HuH-7 (cell line): ENCODE measurements around the gene PLXNA2.

Source experiments
- DNase-seq: peaks from one replicate; pipeline ENCODE4 v3.0.0; 2011; ENCODE audit warnings: low spot score

The PLXNA2 gene

DNA sequence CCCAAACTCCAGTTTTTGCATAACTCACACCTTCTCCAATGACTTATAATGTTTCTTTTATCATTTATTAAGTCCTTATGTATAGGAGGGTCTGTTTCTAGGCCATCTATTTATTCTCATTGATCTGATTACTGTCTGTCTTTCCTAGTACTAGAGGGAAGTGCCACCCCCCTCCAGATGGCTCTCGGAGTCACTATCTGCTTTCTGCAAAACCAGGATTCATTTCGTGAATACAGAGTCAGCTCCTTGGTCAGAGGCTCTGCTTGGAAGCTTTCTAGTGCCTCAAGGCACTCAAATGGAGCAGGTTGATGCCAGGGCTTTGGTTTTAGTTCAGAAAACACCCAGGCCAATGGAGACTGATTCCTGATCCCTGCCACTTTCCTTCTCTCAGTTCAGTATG is 231.0 kb downstream of the PLXNA2 start:
- DNase-seq, result no peak

DNA sequence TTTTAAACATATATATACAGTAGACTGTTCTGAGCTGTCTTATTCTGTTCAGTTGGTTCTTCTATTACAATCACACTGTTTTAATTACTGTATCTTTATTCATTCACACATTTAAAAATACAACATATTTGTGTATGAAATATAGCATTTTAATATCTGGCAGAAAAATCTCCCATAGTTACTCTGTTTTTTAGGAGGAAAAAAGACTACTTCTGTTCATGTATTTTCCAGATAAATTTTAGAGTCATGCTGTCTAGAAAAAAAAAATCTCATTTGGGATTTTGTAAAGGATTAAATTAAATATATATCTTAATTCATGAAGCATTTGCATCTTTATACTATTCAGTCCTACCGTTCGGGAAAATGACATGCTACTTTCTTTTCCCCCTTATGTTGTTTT is 231.5 kb downstream of the PLXNA2 start:
- no peak for DNase-seq

DNA sequence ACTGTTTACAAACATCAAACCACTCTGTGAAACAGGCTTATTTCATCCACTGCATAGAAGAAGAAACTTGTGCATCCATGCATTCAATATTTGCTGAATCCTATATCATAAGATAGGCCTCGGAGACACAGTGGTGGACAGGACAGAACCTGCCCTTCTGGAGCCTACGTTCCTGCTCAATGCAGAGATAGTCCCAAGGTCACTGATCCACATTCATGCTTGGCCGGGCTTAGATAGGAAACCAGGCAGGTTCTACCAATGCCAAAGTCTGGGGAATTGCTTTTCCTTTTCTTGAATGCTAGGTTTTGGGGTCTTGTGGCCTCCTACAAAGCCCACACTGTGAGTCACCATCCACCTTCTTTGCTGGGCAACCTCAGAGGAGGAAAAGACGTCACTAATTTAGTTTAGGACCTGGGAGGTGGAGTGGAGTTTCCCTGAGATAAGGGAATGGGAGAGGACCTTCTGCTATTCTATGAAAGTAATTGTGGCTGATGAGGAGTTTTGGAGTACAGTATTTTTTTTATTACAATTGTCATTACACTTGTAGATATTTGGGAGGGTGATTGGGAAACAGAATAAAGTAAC is 233.6 kb downstream of the PLXNA2 start:
- no peak for DNase-seq

DNA sequence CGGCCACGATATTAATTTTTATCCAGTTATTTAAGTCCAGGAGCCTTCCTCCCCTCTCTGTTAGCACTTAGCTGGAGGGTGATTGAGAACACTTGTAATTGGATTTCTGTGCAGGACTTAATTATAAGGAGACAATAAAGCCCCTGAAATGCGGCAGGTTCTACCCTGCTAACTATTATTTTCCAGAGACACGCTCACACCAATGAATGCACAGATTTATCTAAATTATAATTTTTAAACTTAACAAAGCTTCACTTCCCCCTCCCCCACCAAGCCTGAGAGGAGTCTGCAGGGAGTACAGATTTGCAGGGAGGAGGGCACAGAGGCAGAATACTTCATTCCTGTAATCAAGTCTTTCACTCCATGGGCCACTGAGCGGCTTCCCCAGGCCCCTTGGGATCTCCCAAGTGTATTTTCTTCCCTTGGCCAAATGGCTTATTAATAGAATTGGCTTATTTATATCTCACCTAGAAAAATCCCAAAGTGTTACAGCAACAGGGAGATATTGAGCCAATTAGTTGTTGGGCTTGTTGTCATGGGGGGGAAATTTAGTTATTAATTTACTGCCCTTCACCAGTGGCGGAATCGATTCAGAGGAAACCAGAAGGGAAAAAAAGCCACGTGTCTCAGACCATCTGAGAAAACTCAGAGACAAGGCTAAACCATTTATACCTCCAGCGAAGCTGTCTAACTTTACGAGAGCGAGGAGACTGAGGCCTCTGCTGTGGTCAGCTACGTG is 234.3 kb downstream of the PLXNA2 start:
- DNase-seq, result no peak

DNA sequence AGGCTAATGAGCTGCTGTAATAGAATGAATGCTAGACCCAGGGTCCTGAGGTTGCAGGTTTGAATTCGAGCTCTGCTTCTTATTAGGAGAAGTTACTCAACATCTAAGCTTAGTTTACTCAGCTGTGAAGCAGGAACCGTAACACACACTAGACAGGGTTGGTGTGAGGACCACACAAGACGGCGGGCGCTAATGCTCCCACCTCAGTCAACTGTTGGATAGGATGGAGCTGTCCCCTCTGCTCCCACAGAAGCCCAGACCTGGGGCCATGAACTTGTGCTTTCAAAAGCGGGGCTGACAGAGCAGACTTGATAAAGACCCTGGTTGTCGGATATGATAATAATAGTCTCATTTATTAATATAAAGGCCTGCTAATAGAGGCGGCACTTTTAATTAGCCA is 234.9 kb downstream of the PLXNA2 start:
- no peak for DNase-seq

DNA sequence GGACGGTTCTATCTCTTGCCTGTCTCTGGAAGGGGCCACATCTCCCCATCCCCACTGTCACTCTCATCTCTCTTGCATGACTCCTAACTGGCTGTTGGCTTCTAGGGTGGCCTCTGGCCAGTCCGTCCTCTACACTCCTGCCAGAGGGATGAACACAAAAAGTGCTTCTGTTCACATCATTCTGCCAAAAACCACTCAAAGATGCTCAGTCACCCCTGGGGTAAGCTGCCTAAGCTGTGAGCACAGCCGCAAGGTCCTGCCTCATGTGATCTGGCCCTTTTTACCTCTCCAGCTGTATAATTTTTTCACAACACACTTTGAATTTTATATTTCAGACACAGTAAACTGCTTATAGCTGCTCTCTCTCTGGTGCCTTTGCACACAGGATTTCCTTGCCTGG is 235.7 kb downstream of the PLXNA2 start:
- DNase-seq, result no peak

DNA sequence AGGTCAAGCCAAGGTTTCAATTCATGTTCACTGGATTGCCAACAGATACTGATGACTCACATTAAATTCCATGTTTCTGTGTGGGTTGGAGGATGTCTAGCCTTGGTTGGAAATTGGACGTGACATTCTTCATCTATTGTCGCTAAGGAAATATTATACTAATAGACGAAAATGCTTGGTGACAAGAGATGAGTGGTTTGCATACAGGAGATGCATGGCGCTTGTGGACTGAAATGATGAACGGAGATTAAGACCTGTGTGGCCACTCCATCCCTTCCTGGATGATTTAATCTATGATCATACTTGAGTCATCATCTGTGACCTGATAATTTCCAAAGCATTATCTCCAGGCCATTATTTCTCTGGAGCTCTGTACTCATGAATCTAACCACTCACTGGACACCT is 236.2 kb downstream of the PLXNA2 start:
- DNase-seq, result no peak

DNA sequence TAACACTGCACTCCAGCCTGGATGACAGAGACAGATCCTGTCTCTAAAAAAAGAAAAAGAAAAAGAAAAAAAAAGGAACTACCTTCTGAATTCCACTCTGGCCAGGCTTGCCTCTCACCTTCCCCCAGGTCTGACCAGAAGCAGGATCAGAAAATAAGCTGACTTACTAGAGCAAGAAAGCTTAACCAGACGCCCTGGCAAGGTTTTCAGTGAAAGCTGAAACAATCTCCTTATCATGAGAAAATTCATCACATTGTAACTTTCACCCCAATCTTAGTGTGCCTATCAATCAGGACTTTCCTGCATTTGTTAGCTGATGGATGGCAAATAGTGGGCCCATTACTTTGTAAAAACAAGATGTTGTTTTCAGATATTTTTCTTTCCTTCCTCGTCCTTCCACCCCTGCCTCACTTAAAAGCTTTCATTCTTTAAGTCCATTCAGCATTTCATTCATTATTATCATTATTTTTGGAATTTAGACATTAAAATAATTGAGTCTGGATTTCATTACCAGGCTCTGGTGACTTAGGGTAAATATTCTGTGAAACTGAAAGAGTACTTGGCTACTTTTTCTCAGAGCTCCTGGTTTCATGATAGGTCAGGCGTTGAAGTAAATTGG is 236.8 kb downstream of the PLXNA2 start:
- no peak for DNase-seq

DNA sequence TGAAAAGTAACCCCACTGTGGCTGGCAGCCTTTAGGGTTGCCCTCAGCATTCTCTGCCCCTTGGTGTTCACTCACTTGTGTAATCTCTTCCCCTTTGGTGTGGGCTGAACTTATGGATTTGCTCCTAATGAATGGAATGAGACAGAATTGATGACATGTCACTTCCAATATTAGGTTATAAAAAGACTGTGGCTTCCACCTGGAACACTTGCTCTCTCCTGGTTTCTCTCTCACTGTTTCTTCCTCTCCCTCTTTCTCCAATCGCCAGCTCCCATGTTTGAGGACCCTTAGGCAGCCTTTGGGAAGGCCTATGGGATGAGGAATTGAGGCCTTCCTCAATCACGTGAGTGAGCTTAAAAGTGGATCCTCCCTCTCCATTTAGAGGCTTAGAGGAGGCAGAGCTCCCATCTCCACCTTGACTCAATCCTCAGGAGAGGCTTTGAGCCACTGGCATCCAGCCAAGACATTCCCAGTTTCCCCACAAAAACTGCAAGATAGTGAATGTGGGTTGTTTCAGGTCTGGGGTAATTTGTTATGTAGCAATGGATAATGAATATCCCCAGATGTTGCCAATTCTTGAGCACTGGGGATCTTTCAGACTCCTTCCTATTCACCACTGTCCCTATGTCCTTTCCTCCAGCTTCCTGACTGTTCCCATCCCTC is 237.8 kb downstream of the PLXNA2 start:
- DNase-seq, result no peak

DNA sequence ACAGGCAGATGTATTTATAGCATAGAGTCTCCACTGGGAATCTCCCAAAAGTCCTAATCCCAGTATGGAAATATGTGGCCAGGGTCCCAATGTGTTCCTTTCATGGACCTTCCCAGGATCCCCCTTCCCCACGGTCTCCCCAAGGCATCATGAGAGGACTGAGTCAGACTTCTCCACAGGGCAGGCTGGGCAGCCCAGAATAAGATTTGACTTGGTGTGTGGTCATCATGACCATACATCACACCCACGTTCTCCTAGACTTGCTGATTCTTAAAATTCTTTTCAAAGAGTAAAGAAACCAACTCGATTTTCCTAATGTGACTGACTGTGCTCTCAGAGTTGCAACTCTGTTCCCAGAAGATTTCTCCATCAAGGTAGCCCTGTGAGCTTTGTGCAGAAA is 239.3 kb downstream of the PLXNA2 start:
- no peak for DNase-seq

DNA sequence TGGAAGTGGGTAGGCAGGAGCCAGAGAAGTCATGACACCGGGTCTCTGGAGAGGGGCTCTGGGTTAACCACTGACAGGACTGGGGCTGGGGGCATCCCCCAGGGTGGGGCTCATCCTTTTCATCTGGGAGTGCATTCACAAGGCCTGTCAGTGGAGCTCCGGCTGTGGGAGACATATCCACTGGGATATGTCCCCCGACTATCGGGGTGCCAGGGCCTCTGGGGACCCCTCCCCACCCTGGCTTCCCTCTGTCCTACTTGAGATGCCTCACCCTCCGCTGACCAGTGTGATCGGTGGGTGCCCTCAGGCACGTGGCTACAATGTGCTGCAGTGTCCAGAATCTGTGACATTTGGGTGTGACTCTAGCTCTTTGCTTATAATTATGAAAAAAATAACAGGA is 240.9 kb downstream of the PLXNA2 start:
- DNase-seq, result no peak

DNA sequence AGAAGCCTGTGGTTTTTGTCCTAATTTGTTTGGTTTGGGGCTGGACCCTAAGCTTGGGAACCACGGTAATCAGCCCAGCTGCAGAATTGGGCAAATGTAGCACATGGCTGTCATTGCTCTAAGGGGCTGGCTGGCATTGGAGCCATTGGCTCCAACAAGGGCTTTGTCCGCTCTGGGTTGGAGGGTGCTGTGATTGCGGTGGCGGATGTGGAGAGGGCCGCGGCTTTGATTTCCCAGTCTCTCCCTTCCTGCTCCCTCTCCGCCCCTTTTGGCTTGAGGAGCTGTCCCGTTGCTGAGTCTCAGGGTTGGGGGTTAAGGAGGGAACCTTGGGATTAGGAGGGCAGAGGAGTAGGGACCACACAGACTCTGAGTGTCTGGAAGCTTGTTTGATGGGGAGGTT is 241.5 kb downstream of the PLXNA2 start:
- no peak for DNase-seq

DNA sequence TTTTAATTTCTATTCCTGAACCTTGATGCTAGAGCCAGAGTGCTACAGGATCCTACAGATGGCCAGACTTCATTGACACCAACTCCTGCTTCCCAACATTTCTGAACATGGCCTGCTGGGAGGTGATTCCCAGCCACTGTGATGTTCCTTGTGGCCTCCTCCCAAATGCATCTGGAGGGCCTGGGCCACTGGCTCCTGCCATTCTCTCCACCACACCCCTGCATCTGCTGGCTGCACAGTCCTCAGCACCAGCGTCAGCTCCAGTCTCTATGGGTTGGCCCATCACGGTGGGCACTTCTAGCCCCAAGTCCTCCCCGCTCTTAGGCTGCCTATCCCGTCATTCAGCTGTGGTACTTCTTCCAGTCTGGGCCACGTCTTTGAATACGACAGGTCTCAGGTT is 242.1 kb downstream of the PLXNA2 start:
- DNase-seq, result no peak

DNA sequence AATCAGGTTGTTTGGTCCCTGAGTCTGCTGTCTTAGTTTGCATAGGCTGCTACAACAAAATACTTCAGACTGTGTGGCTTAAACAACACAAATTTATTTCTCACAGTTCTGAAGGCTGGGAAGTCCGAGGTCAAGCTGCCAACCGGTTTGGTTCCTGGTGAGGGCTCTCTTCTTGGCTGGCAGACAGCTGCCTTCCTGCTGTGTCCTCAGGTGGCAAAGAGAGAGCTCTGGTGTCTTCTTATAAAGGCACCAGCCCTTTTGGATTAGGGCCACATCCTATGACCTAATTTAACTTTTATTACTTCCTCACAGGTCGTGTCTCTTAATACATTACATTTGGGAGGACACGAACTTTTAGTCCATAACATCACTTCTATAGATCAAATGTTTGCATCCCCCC is 243.7 kb downstream of the PLXNA2 start:
- no peak for DNase-seq

DNA sequence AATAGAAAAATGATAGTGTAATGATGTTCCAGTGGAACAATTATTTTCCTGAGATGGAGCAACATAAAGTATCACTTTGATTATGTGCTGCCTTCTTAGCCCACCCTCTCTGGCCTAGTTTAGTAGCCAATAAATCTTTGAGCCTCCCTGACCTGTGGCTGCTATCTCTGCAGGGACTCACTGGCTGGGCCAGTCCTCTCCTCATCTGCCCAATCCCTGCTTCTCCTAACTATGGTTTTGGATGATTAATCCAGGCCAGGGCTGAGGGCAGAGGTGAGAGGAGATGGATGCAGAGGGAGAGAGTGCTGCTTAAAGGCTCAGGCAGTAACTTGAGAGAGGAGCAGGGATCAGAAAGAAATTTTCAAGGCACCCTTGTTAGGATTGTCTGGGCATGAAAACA is 244.2 kb downstream of the PLXNA2 start:
- no peak for DNase-seq

DNA sequence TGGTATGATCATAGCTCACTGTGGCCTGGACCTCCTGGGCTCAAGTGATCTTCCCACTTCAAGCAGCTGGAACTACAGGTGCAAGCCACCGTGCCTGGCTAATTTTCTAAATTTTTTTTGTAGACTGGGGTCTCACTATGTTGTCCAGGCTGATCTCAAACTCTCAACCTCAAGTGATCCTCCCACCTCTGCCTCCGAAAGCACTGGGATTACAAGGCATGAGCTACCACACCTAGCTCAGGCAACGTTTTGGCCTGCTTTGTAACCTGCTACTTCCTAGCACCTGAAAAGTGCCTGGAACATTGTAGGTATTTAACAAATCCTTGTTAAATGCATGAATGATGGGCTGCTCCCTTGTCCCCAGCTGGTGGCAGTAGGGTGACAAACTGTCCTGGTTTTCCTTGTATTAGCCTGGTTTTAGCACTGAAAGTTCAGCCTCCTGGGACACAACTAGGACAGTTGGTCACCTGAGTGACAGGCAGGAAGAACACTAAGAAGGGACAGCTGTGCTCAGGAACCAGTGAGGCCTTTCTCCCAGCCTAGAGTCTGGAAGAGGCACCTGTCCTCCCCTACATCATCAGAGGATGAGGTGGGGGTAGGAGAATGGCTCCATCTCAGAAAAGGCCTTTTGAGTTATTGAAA is 244.8 kb downstream of the PLXNA2 start:
- DNase-seq, result no peak

DNA sequence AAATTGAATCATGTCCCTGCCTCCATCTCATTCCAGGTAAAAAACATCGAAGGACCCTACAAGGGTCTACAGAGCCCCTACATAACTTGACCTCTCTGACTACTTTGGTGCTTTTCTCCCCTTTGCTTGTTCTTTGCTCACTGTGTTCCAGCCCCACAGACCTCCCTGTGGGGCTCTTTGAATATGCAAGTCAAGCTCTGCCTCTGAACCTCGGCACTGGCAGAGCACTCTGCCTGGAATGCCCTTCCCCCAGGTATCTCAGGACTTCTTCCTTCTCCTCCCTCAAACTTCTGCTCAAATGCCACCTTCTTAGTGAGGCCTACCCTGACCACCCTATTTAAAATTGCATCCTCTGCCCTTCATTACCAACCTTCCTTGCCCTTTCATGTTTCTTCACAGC is 245.5 kb downstream of the PLXNA2 start:
- no peak for DNase-seq

DNA sequence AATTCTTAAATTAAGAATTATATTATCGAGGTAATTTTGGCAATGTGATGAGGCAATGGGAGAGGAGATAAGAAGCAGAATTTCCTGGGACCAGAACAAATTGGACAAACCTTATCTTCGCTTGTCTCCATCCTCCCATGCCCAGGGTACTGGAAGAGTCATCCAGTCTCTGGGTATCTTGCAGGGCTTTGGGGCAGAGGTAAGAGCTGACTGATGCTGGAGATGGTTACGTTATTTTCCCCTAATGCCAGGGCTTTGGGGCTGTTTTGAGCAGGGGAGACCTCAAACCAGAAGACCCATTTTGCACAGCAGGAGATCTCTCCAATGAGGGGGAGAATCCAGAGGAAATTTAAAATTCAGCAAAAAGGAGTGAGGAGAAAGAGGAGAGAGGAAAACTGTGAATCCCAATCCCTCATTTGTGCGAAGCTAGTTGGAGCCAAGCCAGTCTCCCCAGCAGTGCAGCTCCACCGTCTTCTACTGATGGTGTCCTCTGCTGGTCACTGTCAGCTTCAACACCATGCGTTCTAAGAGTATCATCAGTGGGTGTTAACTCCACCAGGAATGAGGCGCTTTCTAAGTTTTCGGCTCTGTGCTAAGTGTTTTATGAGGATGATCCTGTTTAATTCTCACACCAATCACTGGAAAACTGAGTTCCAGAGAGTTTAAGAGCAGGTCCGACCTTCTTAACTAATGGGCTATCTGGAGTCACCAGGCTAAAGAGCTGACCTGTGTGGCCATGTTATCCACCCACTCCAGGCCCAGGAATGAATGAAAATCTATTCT is 246.5 kb downstream of the PLXNA2 start:
- peak; percentile 77 for DNase-seq

DNA sequence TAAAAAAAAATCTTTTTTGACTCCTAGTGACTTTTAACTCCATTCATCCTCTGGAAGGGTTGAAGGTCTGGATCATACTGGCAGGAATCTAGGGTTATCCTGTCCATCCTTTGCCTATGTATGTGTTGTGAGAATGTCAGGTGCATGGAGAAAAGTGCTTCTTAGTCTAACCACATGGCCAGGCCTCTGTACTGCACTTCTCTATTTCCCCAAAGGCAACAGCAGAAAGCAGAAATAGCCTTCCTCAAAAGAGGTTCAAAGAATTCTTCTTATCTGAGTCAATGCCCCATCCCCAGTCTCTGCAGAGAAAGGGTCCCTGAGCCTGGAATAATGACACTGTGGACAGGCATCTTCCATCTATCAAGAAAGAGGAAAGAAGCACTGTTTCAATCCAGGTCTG is 247.5 kb downstream of the PLXNA2 start:
- no peak for DNase-seq

DNA sequence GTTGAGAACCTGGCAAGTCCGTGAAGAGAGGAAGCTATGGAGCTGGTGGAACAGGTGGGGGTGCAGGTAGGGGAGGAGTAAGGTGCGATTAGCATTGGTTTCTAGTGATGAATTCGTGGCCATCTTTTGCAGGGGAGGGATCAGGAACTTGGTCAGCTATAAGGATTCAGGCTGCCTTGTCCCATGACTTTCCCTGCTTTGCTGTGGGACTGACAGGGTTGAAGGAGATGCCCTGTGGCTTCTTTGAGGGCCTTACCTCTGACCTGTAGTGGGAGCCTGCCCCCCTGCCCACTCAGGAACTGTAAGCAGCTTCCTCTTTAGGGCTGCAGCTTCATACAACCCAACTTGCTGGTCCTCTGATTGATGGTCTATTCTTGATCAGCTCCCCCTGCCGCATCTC is 248.6 kb downstream of the PLXNA2 start:
- DNase-seq, result no peak

DNA sequence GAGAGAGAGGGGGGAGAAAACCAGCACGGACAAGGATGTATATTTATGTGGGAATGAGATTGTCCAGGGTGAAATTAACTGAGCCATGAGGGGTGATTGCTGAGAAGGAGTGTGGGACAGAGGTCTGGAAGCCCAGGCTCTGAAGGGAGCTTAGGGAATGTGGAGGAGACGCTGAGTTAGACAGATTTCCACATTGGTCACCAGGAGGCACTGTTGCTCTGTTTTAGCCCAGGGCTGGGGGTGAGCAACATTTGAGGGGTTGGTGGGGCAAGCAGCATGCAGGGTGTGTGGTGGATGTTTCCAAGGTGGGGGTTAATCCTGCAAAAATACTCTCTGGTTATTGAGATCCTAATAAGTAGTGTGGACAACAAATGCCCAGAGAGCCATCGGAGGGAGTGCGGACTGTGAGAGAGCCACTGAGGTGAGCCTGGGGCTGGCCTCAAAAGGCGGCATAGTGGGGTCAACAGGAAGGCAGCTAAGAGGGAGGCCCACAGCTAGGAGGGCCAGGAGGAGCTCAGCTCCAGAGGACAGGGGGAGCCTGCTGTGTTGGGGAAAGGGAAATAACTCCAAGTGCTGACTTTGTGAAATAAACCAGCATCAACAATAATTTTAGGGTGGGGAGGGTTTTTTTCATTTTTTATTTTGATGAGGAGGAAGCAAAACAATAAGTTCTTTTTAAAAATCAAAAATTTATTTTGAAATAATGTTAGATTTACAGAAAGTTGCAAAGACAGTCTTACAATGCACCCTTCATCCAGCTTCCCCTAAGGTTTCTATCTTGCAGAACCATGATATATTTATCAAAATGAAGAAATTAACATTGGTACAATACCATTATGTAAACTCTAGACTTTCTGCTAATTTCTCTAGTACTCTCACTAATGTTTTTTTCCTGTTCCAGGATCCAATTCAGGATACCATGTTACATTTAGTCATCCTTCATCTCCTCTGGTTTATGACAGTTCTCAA is 250.4 kb downstream of the PLXNA2 start:
- peak; percentile 17 for DNase-seq
